Measurements from ENCODE around the gene GRID1. TPM values are rescaled to one million over a fixed set of nuclear protein-coding genes. Genes with fewer than 3 reads are reported as not detected.
A peak's percentile ranks its signal among the peaks of the same experiment; 100 is the strongest.

The GRID1 gene
- total and polyA plus RNA-seq, 11 donors: 0.69 to 3.4 (median 1.6) TPM

DNA sequence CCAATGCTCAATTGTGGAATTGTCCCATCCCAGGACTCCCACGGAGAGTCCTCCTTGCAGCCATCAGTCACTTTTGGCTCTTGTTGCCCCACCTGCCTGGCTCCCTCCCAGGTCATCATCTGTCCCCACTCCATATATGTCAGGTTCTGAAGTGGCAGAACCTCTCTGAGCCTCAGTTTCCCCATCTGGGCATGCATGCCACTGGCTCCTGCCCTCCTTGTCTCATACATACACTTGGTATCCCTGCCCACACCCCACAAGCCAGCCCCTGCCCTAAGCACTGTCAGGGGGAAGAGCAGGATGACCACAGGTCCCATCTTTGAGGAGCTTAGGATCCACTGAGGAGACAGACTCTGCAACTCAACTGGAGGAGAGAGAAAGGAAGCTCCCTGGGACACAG, 156.9 kb downstream of the GRID1 start:
- intact Hi-C loops (cut with DNase I): no loop called here
- 84 to 100% (median 98%) methylated on average over 1 of the region's 1 CpG for WGBS, 4 donors
- ATAC-seq: no peak
- Histone ChIP-seq H3K27me3 (no peaks in the 10 kb centered on the region), H3K36me3 (no peaks in the 10 kb centered on the region), H3K27ac (no peak overlapping the region), H3K4me3 (no peak overlapping the region), H3K9me3 (no peaks in the 10 kb centered on the region), H3K4me1 (no peaks in the 10 kb centered on the region)
- no peak for TF ChIP-seq POLR2A (IDR thresholded peaks at IDR 0.05)
- TF ChIP-seq, protein P1, sequence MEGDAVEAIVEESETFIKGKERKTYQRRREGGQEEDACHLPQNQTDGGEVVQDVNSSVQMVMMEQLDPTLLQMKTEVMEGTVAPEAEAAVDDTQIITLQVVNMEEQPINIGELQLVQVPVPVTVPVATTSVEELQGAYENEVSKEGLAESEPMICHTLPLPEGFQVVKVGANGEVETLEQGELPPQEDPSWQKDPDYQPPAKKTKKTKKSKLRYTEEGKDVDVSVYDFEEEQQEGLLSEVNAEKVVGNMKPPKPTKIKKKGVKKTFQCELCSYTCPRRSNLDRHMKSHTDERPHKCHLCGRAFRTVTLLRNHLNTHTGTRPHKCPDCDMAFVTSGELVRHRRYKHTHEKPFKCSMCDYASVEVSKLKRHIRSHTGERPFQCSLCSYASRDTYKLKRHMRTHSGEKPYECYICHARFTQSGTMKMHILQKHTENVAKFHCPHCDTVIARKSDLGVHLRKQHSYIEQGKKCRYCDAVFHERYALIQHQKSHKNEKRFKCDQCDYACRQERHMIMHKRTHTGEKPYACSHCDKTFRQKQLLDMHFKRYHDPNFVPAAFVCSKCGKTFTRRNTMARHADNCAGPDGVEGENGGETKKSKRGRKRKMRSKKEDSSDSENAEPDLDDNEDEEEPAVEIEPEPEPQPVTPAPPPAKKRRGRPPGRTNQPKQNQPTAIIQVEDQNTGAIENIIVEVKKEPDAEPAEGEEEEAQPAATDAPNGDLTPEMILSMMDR (IDR thresholded peaks at IDR 0.05): no peak
- DNase-seq: peak in 1 of 5 donors; percentile 1

- no peak for TF ChIP-seq POLR2A (IDR thresholded peaks at IDR 0.05)
- TF ChIP-seq, protein P1 (IDR thresholded peaks at IDR 0.05): no peak
- no peaks in the 10 kb centered on the region for H3K4me1 ChIP-seq
Measured at GRCh38 chr10:86207226-86207625, 159.4 kb downstream of the GRID1 start.

DNA sequence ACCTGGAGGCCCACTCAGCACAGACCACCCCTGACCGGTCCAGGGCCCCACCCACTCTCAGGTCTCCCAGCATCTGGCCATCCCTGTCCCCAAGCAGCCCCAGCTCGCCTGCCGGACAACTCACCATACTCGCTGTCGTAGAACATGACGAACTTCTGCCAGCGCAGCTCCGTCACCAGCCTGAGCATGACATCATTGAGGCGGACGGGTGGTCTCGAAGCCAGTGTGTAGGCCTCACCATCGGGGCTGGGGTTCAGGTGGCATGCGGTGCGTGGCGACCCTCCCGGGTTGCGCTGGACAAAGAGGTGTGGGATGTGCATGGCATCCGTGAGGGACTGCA, 160.4 kb downstream of the GRID1 start:
- Histone ChIP-seq H3K4me1 (no peaks in the 10 kb centered on the region), H3K4me3 (no peak overlapping the region), H3K9me3 (peaks cover 0 to under 1% (median 0%) of the 10 kb centered on the region in 12 donors), H3K27me3 (no peaks in the 10 kb centered on the region), H3K36me3 (no peaks in the 10 kb centered on the region), H3K27ac (no peak overlapping the region)
- peak in 1 of 5 donors; percentile 20 for DNase-seq
- no peak for ATAC-seq
- intact Hi-C loops (cut with DNase I): no loop called here
- 92 to 97% (median 94%) methylated on average over 18 of the region's 18 CpGs for WGBS, 4 donors
- TF ChIP-seq, protein P1 (IDR thresholded peaks at IDR 0.05): no peak
- TF ChIP-seq POLR2A (IDR thresholded peaks at IDR 0.05): no peak

More at GRCh38 chr10:86207226-86207625, 159.4 kb downstream of the GRID1 start:
- no peaks in the 10 kb centered on the region for H3K27me3 ChIP-seq
- H3K36me3 ChIP-seq: no peaks in the 10 kb centered on the region
- ATAC-seq: no peak
- no peaks in the 10 kb centered on the region for H3K9me3 ChIP-seq
- WGBS, 4 donors: 86 to 92% (median 89%) methylated on average over 12 of the region's 12 CpGs
- intact Hi-C loops (cut with DNase I): no loop called here
- DNase-seq: no peak
- H3K4me3 ChIP-seq: no peak overlapping the region
- H3K27ac ChIP-seq: no peak overlapping the region

DNA sequence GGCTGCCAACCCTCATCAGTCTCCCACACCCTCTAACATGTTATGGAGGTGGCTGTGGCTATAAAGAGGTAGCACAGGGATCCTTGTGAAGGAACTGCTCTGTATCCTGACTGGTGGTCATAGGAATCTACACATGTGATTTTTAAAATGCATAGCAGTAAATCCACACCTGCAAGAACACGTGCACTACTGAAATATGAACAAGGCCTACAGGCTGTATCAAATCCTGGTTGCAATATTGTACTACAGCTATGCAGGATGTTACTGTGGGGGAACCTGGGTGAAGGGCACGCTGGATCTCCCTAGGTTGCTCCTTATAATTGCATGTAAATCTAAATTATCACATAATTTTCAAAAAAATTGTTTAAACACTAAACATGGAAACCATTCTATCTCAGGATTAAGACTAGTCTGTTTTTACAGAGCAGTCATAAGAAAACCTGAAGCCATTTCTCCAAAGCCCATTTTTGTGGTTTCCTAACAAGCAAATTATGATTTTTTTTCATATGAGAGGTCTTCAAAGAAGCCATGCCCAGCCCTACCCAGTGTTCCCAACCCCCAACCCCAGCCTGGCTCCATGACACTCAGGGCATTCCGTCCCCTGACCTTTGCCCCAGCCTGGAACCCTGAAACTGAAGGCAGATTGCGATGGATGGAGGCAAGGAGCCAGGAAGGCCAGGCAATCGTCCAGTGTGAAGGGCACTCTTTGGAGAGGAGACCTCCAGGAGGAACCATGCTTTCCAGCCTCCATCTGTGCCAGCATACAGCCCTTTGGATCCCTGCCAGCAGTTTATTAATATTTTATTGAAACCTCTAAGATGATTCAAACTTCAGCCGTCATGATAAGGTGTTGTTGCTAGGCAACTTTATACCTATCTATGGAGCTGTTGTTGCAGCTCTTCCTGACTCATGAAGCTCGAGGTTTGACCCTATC, 161.0 kb downstream of the GRID1 start:
- Histone ChIP-seq H3K4me3 (no peak overlapping the region), H3K27ac (no peak overlapping the region), H3K36me3 (no peaks in the 10 kb centered on the region), H3K9me3 (peaks cover 0 to 4% (median 0%) of the 10 kb centered on the region in 12 donors), H3K27me3 (no peaks in the 10 kb centered on the region), H3K4me1 (no peaks in the 10 kb centered on the region)
- 74 to 79% (median 77%) methylated on average over 7 of the region's 7 CpGs for whole genome bisulfite sequencing, 4 donors
- TF ChIP-seq, protein P1 (IDR thresholded peaks at IDR 0.05): no peak
- no peak for TF ChIP-seq POLR2A (IDR thresholded peaks at IDR 0.05)
- DNase-seq: no peak
- ATAC-seq: no peak
- intact Hi-C loops (cut with DNase I): no loop called here
